NCI-H1105 treated with DMSO at 0.1 percent for 48 hours (cell line): ENCODE results near the gene TNFRSF6B.
"Not testable (repeated sequence)": the region's sequence is repeated elsewhere in the genome, so short reads cannot be mapped to it uniquely, and the experiment has no call there.

Experiments
- DNase-seq: peaks from one replicate; lab custom pipeline; 2025; lab: John Stamatoyannopoulos, UW

TNFRSF6B gene

DNA sequence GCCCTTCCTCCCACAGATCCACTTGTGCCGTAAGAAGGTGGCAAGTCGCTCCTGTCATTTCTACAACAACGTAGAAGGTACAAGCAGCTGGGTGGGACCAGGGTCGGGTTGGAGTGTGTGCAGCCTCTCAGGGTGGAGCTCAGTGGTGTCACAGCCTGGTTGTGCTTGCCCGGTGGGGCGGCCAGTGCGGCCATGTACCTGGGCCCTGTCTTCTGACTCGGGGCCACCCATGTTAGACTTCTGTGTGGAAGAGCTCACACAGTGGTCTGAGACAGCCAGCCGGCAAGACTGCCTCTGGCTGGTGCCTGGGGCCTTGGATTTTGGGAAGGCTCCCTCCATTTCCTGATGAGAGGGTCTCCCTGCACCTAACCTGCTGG, 33.7 kb upstream of the TNFRSF6B start:
- DNase-seq, result no peak

DNA sequence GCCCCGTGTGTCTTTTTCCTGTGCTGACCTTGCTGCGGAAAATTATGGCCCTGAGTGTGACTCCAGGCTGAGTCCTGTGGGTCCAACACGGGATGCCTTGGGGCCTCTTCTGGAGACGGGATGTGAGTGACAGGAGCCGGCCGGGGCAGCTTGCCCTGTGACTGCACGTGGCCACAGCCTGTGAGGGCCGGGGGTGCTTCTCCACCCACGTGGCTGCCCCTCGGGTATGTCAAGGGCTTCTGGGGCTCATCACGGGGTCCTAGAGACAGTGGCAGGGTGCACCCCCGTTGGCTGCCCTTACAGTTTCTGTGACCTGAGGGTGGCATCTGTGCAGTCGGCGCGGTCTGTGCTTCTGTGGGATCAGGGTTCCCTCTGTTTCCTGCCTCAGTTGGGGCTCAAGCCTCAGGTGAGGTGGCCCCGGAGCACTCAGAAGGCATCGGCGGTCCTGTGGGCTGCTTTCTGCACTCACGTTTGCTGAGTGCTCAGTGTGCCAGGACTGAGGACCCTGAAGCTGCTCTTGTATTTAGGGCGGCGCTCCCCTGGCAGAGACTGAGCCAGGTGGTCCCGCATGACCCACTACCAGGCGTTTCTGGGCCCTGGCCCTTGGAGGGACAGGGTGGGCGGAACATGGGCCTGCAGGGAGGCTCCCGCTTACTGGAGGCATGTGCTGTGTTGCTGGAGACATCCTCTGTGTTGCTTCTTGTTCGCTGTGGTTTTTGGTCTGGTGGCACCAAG, 33.0 kb upstream of the TNFRSF6B start:
- DNase-seq, result no peak

DNA sequence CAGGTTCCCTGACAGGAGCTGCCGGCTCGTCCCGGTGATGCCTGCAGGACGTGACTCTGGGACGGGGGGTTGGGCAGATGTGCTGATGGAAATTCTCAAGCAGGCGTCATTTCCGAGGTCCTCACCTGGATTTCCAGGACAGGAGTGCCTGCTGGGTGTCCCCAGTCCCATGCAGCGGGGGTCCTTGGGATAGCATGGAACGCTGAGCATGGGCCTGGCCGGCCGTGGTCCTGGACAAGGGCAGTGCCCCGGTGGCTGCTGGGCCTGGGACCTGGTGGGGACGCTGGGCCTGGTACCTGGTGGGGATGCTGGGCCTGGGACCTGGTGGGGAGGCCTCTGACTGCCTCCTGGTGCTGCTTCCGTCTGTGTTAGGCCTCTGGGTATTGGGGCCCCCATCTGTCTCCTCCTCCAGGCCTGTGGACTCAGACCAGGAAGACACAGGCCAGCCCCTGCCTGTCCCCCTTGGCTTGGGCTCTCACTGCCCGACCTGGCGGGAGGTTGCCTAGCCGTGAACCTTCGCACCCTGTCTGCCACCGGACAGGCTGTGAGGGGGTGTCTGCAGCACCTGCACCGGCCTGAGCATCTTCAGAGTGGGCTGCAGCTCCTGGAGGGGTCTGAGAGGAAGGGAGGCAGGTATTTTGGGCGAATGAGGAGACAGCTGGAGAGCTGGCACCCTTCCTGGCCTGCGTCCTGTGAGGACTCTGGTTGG, 32.2 kb upstream of the TNFRSF6B start:
- DNase-seq, result no peak

DNA sequence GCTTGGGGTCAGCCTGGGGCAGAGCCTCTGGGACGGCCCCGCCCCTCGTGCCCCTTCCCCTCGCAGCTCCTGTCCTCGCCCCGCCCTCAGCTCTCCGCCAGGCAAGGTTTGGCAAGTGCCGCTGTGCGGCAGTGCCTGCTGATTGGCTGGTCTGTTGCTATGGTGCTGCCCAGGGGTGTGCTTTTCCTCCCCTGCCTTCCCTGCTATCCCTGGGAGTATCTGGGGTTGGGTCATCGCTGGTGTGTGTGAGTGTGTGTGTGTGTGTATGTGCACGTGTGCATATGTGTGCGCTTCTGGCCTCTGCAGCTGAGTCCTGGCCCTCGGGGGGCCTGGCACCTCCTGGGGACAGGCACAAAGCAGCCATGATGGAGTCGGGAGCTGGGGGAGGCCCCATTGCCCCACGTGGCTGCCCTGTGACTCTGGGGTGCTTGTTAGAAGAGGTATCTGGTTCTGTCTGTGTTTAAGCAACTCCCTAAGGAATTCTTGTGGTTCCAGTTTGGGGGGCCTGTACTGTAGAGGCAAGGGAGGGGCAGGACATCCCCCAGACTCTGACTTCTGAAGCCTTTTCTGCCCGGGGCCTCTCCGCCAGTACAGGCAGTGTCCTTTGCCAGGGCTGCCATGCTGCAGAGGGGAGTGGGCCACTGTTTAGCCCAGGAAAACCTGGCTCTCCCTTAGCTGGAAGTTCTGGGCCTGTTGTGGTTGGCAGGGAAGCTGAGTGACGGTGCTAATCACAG, 31.4 kb upstream of the TNFRSF6B start:
- DNase-seq, result no peak

DNA sequence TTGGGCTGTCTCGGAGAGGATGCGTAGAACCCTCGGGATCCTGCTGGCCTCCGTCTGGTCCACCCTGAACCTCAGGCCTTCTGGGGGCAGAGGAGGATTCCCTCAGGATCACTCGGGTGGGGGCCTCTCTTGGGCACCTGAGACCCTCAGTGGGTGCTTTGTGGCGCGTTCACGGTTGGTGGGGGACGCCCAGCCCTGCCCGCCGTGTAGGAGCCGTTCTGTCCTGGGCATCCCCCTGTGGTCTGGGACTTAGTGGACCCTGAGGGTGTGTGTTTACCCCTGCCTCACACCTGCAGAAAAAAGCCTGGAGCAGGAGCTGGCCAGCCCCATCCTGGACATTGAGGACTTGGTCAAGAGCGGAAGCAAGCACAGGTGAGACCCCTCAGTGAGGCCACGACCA, 30.7 kb upstream of the TNFRSF6B start:
- no peak for DNase-seq

DNA sequence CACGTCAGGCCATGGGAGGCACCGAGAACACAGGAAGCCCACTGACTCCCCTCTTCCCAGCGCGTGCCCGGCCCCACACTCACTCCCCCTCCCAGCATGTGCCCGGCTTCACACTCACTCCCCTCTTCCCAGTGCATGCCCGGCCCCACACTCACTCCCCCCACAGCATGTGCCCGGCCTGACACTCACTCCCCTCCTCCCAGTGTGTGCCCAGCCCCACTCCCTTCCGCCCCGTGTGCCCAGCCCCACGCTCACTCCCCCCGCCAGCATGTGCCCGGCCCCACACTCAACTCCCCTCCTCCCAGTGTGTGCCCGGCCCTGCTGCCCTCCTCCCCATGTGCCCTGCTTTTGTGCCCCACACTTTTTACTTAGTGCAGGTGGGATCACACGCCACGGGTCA, 28.6 kb upstream of the TNFRSF6B start:
- no peak for DNase-seq

DNA sequence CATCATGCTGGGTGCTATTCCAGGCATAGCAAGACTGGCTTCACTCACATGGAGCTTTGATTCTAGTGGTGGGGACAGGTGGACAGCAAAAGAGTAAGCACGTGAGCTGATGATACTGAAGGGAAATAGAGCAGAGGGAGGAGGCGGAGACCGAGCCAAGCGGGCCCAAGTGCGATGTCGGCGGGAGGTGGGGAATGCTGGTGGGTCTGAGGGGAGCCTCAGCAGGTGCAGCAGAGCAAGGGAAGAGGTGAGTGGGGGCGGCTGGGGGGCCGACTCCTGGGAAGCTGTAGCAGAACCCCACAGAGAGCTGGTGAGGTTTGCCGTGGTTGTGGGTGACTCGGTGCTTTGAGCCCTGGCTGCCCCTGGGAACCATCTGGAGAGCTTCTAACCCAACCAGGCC, 28.1 kb upstream of the TNFRSF6B start:
- no peak for DNase-seq

DNA sequence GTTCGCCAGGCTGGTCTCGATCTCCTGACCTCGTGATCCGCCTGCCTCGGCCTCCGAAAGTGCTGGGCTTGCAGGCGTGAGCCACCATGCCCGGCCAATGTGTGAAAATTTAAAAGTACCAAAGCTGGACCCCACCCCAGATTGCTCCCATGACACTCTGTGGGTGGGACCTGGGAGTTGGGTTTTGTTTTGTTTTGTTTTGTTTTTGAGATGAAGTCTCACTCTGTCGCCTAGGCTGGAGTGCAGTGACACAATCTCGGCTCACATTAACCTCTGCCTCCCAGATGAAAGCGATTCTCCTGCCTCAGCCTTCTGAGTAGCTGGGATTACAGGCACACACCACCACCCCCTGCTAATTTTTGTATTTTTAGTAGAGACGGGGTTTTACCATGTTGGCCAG, 24.8 kb upstream of the TNFRSF6B start:
- not testable (repeated sequence) for DNase-seq

DNA sequence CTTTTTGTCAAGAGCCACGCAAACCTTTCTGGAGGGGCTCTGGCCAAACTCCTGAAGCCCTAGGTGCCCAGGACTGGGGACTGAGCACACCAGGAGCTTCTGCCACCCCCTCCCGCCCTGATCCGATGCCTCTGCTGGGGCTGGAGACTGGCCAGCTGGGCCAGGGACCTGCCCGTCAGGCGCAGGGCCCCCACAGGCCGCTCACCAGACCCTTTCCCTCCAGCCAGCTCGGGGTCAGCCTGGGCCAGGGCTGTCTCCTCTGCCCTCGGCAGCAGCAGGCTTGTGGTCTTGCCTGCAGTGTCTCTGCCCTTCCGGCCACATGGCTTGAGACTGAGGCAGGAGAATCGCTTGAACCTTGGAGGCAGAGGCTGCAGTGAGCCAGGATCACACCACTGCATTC, 23.8 kb upstream of the TNFRSF6B start:
- no peak for DNase-seq

DNA sequence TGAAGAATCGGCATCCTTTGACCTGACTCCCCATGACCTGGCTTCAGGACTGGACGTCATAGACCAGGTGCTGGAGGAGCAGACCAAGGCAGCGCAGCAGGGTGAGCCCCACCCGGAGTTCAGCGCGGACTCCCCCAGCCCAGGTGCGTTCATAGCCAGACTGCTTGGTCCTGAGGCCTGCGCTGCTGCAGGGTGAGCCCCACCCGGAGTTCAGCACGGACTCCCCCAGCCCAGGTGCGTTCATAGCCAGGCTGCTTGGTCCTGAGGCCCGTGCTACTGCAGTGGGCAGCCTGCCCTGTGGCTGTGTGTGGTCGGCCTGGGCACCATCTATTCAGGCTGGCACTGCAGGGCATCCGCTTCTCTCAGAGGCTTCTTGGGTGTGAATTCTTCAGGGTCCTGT, 22.5 kb upstream of the TNFRSF6B start:
- DNase-seq, result no peak

DNA sequence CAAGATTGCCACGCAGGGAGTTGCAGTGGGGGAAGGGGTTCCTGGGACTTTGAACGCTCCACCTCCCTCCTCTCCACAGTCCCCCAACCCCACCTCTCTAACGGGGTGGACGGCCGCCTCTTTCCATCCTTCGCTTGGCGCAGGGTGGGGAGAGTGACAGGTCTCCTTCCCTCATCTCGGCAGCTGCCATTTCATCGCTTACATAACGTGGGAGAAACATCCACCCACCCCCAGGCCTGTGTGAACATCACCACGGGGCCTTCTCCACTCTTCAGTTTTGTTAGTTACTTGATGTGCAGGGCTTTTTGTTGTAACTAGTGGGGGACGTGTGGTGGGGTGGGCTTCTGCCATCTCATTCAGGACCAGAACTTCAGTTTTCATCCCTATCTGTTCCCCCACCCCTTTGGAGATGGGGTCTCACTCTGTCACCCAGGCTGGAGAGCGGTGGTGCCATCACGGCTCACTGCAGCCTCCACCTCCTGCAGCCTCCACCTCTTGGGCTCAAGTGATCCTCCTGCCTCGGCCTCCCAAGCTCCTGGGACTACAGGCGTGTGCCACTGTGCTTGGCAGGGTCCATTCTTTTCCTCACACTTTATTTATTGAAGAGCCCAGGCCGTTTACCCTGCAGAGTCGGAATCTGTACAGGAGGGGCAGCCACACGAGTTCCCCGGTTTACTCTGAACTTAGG, 20.6 kb upstream of the TNFRSF6B start:
- DNase-seq, result no peak

DNA sequence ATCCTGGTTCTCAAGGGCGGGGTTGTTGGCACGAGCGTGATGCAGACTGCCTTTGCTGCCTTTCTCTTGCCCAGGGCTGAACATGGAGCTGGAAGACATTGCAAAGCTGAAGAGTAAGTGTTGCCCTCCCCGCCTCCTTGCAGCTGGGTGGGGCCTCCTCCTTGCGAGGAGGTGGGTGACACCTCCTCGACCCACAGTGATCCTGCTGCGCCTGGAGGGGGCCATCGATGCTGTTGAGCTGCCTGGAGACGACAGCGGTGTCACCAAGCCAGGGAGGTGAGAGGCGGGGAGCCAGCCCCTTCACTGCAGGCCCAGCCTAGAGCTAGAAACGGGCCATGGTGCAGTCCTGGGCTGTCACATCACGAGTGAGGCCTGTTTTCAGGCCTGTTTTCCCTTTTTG, 18.4 kb upstream of the TNFRSF6B start:
- no peak for DNase-seq

DNA sequence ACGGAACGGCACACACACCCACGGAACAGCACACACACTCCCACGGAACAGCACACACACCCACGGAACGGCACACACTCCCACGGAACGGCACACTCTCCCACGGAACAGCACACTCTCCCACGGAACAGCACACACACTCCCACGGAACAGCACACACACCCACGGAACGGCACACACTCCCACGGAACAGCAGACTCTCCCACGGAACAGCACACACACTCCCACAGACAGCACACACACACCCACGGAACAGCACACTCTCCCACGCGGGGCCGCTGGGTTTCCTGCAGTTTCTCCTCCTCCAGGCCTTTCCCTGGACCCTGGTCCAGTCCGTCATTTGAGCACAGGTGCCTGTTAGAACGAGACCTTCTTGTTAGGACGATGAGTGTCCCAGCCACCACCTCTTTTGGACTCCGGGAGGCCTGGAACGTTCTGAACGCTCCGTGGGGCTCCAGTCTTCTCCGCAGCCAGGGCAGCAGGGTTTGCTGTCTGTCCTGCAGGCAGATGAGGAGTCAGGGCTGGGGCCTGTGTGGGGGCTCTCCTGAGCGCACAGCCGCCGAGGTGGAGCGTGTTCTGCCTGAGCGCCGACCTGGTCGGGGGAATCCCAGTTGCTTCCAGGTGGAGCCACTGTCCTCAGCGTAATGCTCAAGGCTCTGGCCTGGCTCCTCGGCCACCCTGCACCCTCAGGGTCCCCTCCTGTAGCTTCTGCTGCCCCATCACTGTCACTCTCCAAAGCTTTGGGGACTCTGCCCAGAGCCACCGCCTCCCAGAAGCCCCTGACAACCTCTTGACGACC, 17.6 kb upstream of the TNFRSF6B start:
- no peak for DNase-seq

DNA sequence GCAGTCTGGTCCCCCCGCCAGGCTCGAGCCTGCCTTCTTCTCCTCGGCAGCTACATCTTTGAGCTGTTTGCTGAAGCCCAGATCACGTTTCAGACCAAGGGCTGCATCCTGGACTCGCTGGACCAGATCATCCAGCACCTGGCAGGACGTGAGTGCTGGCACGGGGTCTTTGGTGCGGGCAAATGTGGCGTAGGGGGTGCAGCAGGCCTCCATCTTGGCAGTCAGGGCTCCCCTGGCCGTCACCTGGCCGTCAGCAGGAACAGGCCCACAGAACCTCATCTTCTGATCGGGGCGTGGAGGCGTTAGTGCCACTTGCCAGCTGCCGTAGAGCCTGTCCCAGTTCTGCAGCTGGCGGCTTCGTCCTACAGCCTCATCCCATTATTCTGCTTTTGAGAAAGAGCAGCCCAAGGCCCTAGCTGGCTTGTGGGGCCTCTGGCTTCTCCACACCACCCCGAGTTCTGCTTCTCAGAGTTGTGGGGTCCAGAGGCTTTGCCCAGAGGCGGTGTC, 16.6 kb upstream of the TNFRSF6B start:
- no peak for DNase-seq

DNA sequence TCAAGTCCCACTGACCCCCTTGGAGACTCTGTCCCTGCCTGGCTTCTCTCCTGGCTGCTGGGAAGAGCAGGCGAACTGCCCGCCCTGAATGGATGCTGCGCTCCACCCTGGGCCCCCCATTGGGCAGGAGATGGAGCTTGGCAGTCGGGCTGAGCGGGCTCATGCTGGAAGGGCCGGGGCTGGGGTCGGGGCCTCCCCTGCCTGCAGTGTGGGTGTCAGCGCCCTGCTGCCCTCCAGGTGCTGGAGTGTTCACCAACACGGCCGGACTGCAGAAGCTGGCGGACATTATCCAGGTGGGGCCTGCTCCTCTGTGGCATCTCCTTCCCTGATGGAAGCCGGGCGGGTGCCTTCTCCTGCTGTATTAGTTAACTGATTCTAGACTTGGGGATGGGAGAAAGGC, 16.0 kb upstream of the TNFRSF6B start:
- no peak for DNase-seq

DNA sequence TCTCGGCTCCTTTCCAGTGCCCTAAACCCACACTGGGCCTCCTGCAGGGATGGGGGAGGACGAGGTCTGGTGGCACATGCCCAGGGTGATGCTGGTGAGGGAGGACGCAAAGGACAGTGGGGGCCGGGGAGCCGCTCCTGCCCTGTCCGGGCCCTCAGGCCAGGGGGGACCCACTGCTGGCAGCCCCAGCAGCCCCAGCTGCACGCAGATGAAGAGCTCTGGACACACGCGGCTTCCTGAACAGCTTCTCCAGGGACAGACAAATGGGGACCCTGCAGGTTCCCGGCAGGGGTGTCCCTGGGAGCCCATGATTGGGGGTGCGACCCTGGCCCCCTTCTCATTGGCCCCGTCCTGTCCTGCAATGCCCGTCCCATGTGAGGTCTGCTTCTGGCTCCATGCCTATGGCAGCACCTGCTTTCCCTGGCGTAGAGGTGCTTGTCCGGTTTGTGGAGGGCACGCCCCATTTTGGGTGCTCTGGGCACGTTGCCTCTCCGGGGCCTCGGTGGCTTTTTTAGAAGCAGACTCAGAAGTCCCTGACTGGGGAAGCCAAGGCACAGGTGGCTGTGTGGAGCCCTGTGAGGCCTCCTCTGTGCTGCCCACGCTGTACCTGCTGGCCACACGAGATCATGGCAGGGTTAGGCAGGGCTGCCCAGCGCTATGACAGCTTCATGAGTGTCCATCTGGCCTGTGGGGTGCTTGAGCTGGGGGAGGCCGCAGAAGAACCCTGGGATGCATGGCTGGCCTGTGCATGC, 15.4 kb upstream of the TNFRSF6B start:
- DNase-seq, result no peak

DNA sequence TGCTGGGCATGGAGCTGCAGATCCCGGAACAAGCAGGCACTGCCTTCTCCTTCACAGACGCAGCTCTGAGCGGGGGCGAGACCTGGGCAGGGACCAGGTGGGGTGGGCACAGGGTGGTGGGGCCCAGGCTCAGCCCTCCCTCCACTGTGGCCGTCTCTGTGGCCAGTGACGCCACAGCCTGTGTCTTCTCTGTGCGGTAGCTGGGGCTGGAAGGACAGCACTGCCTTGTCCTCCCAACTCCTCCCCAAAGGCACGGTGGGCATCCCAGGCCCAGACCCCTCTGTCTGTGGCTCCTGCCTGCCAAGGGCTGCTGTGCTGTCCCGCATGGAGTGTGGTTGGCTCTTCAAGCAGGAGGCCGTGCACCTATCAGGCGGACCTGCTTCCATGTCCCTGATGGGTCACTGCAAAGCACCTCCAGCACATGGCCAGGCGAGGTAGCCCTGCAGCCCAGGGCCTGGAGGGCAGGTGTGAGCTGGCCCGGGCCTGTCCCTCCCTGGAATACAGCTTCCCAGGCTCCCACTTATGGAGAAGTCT, 14.8 kb upstream of the TNFRSF6B start:
- DNase-seq, result no peak

DNA sequence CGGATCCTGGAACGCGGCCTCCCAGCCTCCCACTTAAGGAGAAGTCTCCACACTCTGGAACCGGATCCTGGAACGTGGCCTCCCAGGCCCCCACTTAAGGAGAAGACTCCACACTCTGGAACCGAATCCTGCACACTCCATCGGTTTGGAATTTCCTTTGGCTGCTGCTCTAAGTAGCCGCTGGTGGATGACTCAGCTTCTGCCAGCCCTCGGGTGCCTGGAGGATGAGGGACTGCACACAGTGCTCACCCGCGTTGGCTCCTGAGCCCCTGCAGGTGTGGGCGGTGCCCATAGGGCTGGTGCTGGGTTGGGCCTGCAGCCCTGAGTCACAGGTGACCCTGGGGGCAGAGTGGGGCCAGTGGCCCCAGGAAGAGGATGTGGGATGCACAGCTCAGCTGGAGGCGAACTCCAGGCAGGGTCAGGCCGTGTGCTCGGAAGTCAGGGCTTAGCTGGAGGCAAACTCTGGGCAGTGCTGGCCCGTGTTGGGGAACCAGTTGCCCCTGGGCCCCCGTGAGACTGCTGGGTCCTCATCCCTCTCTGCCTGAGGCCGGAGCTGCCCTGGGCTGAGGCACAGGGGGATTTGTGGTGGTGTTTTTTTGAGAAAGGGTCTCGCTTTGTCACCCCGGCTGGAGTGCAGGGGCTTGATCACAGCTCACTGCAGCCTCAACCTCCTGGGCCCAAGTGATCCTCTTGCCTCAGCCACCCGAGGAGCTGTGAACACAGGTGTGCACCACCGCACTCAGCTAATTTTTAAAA, 13.9 kb upstream of the TNFRSF6B start:
- no peak for DNase-seq

DNA sequence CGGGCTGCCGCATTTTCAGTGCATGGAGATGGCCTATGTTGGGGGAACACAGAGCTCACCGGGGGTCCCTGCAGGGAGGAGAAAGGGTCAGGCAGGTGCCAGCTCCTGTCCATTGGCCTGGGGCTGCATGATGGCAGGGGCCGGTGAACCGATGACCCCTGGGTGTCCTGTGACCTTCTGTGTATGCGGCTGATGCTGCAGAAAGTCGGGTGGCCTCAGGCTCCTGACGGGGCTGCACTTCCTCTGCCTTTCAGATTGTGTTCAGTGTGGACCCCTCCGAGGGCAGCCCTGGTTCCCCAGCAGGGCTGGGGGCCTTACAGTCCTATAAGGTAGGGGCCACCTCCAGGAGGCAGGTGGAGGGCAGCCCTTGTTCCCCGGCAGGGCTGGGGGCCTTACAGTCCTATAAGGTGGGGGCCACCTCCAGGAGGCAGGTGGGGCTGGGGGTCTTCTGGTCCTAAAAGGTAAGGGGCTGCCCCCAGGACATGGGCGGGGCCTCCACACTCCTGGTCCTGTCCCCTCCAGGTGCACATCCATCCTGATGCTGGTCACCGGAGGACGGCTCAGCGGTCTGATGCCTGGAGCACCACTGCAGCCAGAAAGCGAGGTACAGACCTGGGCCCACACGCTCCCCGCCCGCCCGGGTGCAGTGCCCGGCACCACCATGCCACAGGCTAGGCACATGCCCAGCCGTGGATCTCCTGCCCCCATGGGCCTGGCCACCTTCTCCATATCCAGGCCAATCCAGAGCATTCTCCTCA, 11.0 kb upstream of the TNFRSF6B start:
- no peak for DNase-seq
